Measurements from ENCODE around the gene FAM111B.
"Not testable (repeated sequence)": the region's sequence is repeated elsewhere in the genome, so short reads cannot be mapped to it uniquely, and the experiment has no call there.

GRCh38 chr11:59080421-59080820 is 26.6 kb upstream of the FAM111B start:
- TF ChIP-seq CTCF, EZH2 (IDR thresholded peaks at IDR 0.05): not testable (repeated sequence)
